Posterior vena cava (tissue), 2 donors: ENCODE results near the gene COL9A1. TPM values are rescaled to one million over a fixed set of nuclear protein-coding genes. Genes with fewer than 3 reads are reported as not detected.

Experiments used
- DNase-seq: peaks from one replicate; pipeline ENCODE4 v3.0.0-alpha.2; 2020; ENCODE audit warnings: low spot score
- intact Hi-C, 2 donors: fragments of 100-400 bp; cut with DNase I; formaldehyde crosslinking; loops; one replicate each; pipeline versions ENCODE4 v1.14.1 to v1.14.2; 2022 to 2023
- total RNA-seq, 2 donors: library from RNA; stranded (reverse); fragmentation: NEBNext Ultra II Directional; extraction: Animal tissue kit (Norgen Biotek cat#: 25700); gene quantifications; one replicate each; pipeline ENCODE4 v1.2.1, GENCODE V29; 2021
- donor health status: DM: yes; HTN: yes; CAD: no.
- donor health status: DM: yes; HTN: yes; CAD: no.

COL9A1 gene
- total RNA-seq, 2 donors from 2014 or later: not detected

DNA sequence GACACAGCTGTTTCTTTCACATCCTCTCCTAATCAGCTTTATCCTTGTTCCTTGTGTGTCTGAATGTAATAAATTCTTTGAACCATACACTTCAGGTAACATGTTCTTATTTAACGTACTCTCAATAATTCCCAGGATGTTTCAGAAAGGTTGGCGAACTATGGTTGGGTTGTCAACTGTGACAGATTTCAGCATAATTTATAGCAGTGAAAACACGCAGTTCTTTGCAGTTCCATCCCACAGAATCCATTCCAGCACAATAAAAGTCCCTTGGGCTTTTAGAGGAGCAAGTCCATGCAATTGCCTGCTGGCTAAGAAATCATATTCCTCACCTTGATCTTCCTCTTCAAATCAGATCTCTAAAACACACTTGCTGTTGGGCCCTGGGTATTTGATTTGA is 119.3 kb downstream of the COL9A1 start:
- intact Hi-C loops: no loop called here
- DNase-seq: no peak

DNA sequence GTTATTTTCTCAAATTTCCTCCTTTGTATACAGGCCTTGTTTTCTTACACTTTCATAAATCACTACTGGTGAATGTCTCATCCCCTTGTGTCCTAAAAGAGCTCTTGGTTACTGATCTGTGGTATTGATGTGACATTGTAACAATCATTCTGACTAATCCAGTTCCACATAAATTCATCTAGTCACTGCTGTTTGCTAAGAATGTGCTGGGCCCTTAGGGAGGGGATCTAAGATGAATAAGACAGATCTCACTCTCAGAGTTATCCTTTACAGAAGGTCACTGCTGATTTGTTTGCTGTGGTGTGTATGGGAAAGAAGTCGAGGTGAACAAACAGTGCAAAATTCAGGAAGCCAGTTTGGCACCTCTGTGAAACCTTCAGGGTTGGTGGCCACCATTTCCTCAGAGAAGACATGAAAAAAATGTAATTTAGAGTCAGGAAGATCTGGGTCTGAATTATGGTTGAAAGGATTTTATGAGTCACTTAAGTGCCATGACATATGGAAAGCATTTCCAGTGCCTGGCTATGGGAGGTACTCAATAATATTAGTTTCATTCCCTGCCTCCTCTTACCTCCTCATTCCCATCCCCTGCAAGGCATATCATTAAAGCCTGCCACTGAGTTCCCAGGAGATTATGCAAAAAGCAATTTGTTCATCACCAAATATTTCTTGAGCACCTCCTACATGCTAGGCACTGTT is 121.8 kb downstream of the COL9A1 start:
- intact Hi-C loops: no loop called here

DNA sequence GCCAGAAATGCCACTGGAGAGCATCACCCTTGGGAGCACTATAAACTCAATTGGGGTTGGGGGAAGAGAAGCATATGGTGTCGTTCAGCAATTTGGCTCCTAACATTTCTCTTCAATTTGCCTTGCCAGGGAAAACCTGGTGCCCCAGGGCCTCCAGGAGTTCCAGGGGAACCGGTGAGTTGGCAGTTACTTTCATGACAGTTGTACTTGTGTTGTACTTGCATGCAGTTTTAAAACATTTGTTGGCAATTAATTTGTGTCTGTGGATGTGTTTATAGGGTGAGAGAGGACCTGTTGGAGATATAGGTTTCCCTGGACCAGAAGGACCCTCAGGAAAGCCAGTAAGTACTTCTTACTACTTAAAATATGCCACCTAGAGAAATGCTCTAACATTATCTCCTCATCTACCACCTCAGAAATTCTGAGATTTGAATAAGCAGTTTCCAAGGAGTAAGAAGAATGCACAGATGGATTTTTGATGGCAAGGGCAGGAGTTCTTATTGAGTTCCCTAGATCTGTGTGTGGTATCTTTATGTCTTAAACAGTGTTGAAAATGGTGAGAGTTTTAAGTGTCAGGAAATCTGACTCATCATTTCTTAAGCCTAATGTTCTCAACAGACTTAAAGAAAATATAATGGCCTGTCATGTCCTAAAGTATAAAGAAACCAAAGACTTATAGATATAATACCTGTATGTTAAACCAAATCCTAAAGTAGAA is 122.5 kb downstream of the COL9A1 start:
- no peak for DNase-seq
- intact Hi-C loops: no loop called here

More for the DNA sequence above, 121.8 kb downstream of the COL9A1 start:
- DNase-seq: no peak

DNA sequence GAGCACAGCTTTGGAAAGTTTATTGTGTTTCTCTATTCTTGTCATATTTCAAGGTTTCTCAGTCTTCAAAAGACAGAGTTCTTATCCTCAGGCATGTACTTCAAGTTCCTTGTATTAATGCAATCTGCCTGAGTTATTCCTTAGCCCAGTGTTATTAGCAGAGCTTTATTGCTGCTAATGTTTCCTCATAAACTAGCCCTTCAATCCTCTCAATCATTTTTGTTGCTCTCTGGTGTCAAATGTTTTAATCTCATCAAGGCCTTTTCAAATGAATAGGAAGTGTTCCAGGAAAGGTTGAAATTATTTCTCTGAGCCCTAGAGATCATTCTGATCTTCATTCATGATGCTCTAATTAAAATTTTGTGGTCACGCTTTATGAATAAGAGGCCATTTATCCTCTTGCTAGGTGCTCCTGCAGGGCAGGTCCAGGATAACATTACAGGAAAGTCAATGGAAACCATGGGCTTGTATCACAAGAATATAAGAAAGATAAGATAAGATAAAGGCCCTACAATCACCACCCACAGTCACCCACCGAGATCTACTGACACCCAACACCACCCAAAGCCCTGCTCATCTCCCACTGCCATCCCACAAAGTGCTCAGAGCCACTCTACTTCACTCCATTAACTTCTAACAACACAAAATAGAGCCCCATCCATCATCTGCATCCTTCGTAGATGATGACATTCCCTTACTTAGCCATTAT is 125.9 kb downstream of the COL9A1 start:
- no peak for DNase-seq
- intact Hi-C loops: no loop called here

- DNase-seq: no peak
- intact Hi-C loops: no loop called here
Observed at GRCh38 chr6:70175770-70176169, 127.1 kb downstream of the COL9A1 start.

DNA sequence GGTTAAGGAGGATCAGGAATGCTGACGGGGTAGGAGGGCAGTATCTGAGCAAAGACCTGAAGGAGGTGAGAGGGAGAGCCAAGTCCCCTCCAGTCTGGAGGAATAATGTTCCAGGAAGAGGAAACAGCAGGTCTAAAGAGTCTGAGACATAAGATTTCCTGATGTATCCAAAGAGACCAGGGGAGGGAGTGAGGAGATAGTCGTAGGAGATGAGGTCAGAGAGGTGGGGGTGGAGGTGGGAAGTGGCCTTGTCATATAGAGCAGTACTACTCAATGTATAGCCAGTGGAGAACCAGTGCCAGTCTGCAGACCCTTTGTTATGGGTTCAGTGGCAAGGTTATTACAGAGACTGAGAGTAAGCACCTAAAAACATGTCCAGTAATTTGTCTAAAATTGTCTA is 130.6 kb downstream of the COL9A1 start:
- no peak for DNase-seq
- intact Hi-C loops: no loop called here

- no peak for DNase-seq
- intact Hi-C loops: no loop called here
Observed at GRCh38 chr6:70171236-70171635, 131.6 kb downstream of the COL9A1 start.

GRCh38 chr6:70168681-70169377 is 134.1 kb downstream of the COL9A1 start:
- no peak for DNase-seq
- intact Hi-C loops: no loop called here

Other genes starting within 250 kb of the COL9A1 start
- 10 to 100 TPM; 14.9 to 19.2 TPM for gene FAM135A, start 110.4 kb upstream of the COL9A1 start, total RNA-seq